Lower leg skin (tissue), 4 donors: ENCODE data around the gene MAB21L3. TPM values are rescaled to one million over a fixed set of nuclear protein-coding genes. Genes with fewer than 3 reads are reported as not detected.
"Not testable (repeated sequence)": the region's sequence is repeated elsewhere in the genome, so short reads cannot be mapped to it uniquely, and the experiment has no call there.

Experiments used
- DNase-seq, 2 donors: peaks; one replicate each; pipeline ENCODE4 v3.0.0-alpha.2; 2019; ENCODE audit warnings: low spot score in 2 of 2
- H3K4me3 ChIP-seq: fragments of 200-600 bp; sonication (generic); 2 replicates; pipeline ENCODE4 v1.5.1; 2017; ENCODE audit warnings: mild to moderate bottlenecking, low read depth; ENCODE audit not compliant: poor library complexity, severe bottlenecking
- POLR2A ChIP-seq, 2 donors: fragments of 450-650 bp; IDR thresholded peaks; one replicate each; pipeline ENCODE4 v1.6.1; 2016 to 2017; ENCODE audit warnings: antibody characterized with exemption in 2 of 2, mild to moderate bottlenecking in 1 of 2, moderate library complexity in 1 of 2
- WGBS, 2 donors: methylation state at CpG; one replicate each; pipeline ENCODE4 v1.1.5; 2018; 5-methylcytosine and 5-hydroxymethylcytosine counted together
- intact Hi-C: fragments of 100-400 bp; cut with DNase I; formaldehyde crosslinking; loops from one replicate; pipeline ENCODE4 v1.15.0; 2023; ENCODE audit warnings: low total_unique reads
- total RNA-seq, 4 donors: library from RNA; depleted of rRNA; stranded (reverse); fragments of >200 nt; gene quantifications; one replicate each; pipeline ENCODE4 v1.1.0, GENCODE V29; 2016
- TF ChIP-seq, protein P1 (sequence below), 3 donors: fragments of 450-650 bp; IDR thresholded peaks; one replicate each; pipeline ENCODE4 v1.5.1; 2016; ENCODE audit warnings: antibody characterized with exemption in 3 of 3, mild to moderate bottlenecking in 3 of 3, moderate library complexity in 2 of 3

Gene MAB21L3
- total RNA-seq, 4 donors from 2014 or later = 17.7 to 27.1 (median 23.4) TPM

DNA sequence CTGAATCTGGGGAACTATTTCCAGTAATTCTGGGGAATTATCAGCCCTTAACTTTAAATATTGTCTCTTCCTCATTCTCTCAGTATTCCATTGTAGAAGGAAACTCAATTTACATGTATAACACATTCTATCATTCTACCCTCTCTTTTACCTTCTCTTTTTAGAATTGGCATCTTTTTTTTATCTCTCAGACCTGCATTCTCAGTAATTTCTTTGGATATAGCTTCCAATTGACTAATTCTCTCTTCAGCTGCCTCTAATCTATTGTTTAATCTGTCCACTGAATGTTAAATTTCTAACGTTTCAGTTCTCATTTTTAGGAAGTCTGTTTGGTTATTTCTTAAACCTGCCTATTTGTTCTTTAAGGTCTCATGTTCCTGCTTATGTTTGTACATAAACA is 33.0 kb downstream of the MAB21L3 start:
- DNase-seq = no peak
- intact Hi-C loops = no loop called here
- TF ChIP-seq, protein P1, sequence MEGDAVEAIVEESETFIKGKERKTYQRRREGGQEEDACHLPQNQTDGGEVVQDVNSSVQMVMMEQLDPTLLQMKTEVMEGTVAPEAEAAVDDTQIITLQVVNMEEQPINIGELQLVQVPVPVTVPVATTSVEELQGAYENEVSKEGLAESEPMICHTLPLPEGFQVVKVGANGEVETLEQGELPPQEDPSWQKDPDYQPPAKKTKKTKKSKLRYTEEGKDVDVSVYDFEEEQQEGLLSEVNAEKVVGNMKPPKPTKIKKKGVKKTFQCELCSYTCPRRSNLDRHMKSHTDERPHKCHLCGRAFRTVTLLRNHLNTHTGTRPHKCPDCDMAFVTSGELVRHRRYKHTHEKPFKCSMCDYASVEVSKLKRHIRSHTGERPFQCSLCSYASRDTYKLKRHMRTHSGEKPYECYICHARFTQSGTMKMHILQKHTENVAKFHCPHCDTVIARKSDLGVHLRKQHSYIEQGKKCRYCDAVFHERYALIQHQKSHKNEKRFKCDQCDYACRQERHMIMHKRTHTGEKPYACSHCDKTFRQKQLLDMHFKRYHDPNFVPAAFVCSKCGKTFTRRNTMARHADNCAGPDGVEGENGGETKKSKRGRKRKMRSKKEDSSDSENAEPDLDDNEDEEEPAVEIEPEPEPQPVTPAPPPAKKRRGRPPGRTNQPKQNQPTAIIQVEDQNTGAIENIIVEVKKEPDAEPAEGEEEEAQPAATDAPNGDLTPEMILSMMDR (IDR thresholded peaks at IDR 0.05) = no peak
- TF ChIP-seq POLR2A (IDR thresholded peaks at IDR 0.05) = no peak
- H3K4me3 ChIP-seq = no peak overlapping the region
- 69 to 73% methylated on average over 1 of the region's 1 CpG for WGBS, 2 donors

DNA sequence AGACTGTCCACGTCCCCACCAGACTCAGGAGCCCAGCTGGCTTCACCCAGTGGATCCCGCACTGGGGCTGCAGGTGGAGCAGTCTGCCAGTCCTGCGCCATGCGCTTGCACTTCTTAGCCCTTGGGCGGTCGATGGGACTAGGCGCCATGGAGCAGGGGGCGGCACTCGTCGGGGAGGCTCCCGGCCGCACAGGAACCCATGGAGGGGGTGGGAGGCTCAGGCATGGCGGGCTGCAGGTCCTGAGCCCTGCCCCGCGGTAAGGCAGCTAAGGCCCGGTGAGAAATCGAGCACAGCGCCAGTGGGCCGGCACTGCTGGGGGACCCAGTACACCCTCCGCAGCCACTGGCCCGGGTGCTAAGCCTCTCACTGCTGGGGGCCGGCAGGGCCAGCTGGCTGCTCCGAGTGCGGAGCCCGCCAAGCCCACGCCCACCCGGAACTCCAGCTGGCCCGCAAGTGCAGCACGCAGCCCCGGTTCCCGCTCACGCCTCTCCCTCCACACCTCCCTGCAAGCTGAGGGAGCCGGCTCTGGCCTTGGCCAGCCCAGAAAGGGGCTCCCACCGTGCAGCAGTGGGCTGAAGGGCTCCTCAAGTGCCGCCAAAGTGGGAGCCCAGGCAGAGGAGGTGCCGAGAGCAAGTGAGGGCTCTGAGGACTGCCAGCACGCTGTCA is 35.4 kb downstream of the MAB21L3 start:
- peak in 1 of 2 donors; percentile 69 for DNase-seq
- H3K4me3 ChIP-seq, intact Hi-C loops: not testable (repeated sequence)
- WGBS, 2 donors = 94 to 95% methylated on average over 15 to 31 of the region's 37 CpGs

- no peak for TF ChIP-seq POLR2A (IDR thresholded peaks at IDR 0.05)
- TF ChIP-seq, protein P1 (IDR thresholded peaks at IDR 0.05) = no peak
- no peak overlapping the region for H3K4me3 ChIP-seq
- intact Hi-C loops = no loop called here
- 82 to 87% methylated on average over 3 of the region's 3 CpGs for WGBS, 2 donors
- no peak for DNase-seq
Observed at GRCh38 chr1:116147114-116147510, 35.9 kb downstream of the MAB21L3 start.

DNA sequence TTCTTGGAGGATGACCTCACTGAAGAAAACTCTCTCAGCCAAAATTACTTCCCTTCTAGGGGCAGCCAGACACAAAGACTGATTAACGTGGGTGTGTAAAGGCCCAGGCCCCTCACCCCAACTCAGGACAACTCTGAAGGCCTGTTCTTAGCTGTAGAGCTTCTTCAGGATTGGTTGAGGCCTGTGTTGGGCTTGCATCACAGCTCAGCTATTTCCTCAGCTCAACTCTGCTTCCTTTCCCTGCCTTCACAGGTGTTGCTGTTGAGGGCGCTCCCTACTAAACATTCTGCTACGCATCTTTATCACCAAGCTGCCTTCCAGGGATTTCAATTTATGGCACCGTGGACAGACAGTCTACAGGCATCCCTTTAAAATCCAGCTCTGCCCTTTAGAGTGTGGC is 36.8 kb downstream of the MAB21L3 start:
- 56 to 74% methylated on average over 4 of the region's 4 CpGs for WGBS, 2 donors
- TF ChIP-seq, protein P1 (IDR thresholded peaks at IDR 0.05) = no peak
- TF ChIP-seq POLR2A (IDR thresholded peaks at IDR 0.05) = no peak
- DNase-seq = no peak
- intact Hi-C loops = no loop called here
- no peak overlapping the region for H3K4me3 ChIP-seq

DNA sequence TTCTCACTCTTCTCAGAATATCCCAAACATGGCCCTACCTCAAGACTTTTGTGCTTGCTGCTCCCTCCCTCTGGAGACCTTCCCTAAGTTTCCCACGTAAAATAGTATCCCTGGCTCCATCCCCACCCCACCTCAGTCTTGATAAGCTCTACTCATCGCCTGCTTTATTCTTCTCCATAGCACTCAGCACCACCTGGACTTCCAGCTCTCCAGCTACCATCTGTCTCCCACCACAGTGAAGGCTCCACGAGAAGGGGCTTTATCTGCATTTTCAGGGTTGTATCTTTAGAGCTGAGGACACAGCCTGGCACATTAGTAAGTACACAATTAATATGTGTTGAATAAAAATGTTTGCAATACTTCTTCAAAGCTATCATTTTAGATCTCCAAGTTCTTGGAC is 37.8 kb downstream of the MAB21L3 start:
- H3K4me3 ChIP-seq = no peak overlapping the region
- peak in 1 of 2 donors; percentile 60 for DNase-seq
- no peak for TF ChIP-seq POLR2A (IDR thresholded peaks at IDR 0.05)
- TF ChIP-seq, protein P1 (IDR thresholded peaks at IDR 0.05) = no peak
- intact Hi-C loops = no loop called here
- WGBS, 2 donors = 92 to 93% methylated on average over 3 of the region's 3 CpGs

DNA sequence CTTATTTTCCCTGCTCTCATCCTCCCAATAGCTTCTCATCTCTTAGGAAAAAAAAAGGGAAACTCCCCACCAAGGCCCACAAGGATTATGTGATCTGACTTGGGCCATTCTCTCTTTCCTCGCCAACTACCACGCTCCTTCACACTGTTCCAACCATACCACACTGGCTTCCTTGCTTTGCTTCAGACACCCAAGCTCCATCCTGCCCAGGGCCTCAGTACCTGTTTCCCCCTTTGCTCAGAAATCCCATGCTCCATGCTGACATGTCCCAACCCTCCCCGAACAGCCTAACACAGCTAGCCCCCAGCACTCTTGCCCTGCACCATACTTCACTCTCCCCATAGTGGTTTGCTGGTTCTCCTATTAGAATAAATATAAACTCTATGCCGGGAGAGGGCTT is 39.2 kb downstream of the MAB21L3 start:
- TF ChIP-seq, protein P1 (IDR thresholded peaks at IDR 0.05) = no peak
- no peak for TF ChIP-seq POLR2A (IDR thresholded peaks at IDR 0.05)
- no peak for DNase-seq
- intact Hi-C loops = loop anchor here (5.0 kb wide), 1 partner anchor 332 kb away; no protein-coding TSS in a partner anchor
- H3K4me3 ChIP-seq = no peak overlapping the region
- WGBS, 2 donors = 95 to 98% methylated on average over 4 of the region's 4 CpGs
